Right lobe of liver (tissue), 4 donors: ENCODE measurements around the gene PEX1.

Source experiments
- POLR2A ChIP-seq: fragments of 450-650 bp; IDR thresholded peaks from one replicate; pipeline ENCODE4 v1.6.1; 2017; ENCODE audit warnings: antibody characterized with exemption, mild to moderate bottlenecking
- TF ChIP-seq, protein P1 (sequence below), 4 donors: fragments of 200-600 bp in 3 of 4; fragments of 450-650 bp in 1 of 4; IDR thresholded peaks; one replicate each; pipeline versions ENCODE4 v1.5.1 to v1.8.0; 2016 to 2022; ENCODE audit warnings: antibody characterized with exemption in 4 of 4, mild to moderate bottlenecking in 2 of 4
- donor health status: DM: no; HTN: no; CAD: no.
- donor health status: DM: no; HTN: no; CAD: no.
- donor health status: DM: no; HTN: yes; CAD: no.

DNA sequence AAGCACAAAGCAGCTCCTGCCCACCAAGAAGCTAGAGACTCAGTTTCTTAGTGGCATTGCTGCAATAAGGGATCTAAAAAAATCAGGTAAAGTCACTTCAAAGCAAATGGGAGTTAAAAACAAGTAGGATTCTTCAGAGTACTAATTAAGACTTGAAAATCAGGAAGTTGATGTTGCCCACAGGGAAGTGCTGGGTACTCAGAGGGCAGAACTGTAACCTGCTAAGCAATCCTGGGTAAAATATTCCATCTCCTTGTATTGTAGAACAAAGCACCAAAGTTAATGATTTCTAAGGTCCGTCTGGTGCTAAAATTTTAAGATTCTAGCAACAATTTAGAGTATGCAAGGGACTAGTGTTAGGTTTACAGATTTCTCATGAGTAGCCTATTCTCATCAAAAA is 8.3 kb downstream of the PEX1 start:
- TF ChIP-seq, protein P1, sequence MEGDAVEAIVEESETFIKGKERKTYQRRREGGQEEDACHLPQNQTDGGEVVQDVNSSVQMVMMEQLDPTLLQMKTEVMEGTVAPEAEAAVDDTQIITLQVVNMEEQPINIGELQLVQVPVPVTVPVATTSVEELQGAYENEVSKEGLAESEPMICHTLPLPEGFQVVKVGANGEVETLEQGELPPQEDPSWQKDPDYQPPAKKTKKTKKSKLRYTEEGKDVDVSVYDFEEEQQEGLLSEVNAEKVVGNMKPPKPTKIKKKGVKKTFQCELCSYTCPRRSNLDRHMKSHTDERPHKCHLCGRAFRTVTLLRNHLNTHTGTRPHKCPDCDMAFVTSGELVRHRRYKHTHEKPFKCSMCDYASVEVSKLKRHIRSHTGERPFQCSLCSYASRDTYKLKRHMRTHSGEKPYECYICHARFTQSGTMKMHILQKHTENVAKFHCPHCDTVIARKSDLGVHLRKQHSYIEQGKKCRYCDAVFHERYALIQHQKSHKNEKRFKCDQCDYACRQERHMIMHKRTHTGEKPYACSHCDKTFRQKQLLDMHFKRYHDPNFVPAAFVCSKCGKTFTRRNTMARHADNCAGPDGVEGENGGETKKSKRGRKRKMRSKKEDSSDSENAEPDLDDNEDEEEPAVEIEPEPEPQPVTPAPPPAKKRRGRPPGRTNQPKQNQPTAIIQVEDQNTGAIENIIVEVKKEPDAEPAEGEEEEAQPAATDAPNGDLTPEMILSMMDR (IDR thresholded peaks at IDR 0.05) = no peak
- no peak for TF ChIP-seq POLR2A
